WTC11 (cell line): ENCODE results near the gene DGKZ. TPM values are rescaled to one million over a fixed set of nuclear protein-coding genes. Genes with fewer than 3 reads are reported as not detected.

Experiments used
- ATAC-seq: fragments of 200-7000 bp; cut with Tn5 transposase; 2 replicates; pipeline ENCODE4 v1.10.0; 2021; ENCODE audit warnings: mild to moderate bottlenecking, moderate library complexity
- CTCF ChIA-PET: fragments of 300-600 bp; sonication (Branson Sonifier 250); formaldehyde crosslinking; loops from one replicate; lab custom pipeline; 2021; ENCODE audit warnings: antibody characterized with exemption; lab: Charles Lee
- POLR2A ChIA-PET: fragments of 350-600 bp; sonication (Branson Sonifier 250); formaldehyde crosslinking; loops from one replicate; lab custom pipeline; 2021; ENCODE audit warnings: antibody characterized with exemption; lab: Charles Lee
- DNase-seq: peaks from one replicate; pipeline ENCODE4 v3.0.0; 2021; ENCODE audit warnings: low spot score
- H3K27ac Mint-ChIP-seq: 2 replicates; pipeline ENCODE4 v1.8.0; 2021; ENCODE audit warnings: mixed read lengths
- H3K27me3 Mint-ChIP-seq: 2 replicates; pipeline ENCODE4 v1.8.0; 2021; ENCODE audit warnings: low read depth, mild to moderate bottlenecking, moderate library complexity, mixed read lengths
- H3K36me3 Mint-ChIP-seq: 2 replicates; pipeline ENCODE4 v1.8.0; 2021; ENCODE audit warnings: mixed read lengths
- H3K4me1 Mint-ChIP-seq: 2 replicates; pipeline ENCODE4 v1.8.0; 2022; ENCODE audit warnings: mixed read lengths
- H3K4me3 Mint-ChIP-seq: 2 replicates; pipeline ENCODE4 v1.8.0; 2021; ENCODE audit warnings: mild to moderate bottlenecking, moderate library complexity, mixed read lengths
- H3K9me3 Mint-ChIP-seq: 2 replicates; pipeline ENCODE4 v1.8.0; 2021; ENCODE audit warnings: mixed read lengths
- ELF4 ChIP-seq: sonication (generic); formaldehyde crosslinking; IDR thresholded peaks from 2 replicates; pipeline ENCODE4 v1.8.1; 2022; ENCODE audit warnings: low read depth, mild to moderate bottlenecking, moderate library complexity, missing genetic modification reagents
- ESRRA ChIP-seq: sonication (generic); formaldehyde crosslinking; IDR thresholded peaks from 2 replicates; pipeline ENCODE4 v1.8.1; 2022; ENCODE audit warnings: mild to moderate bottlenecking, missing genetic modification reagents, borderline replicate concordance
- FOXJ3 ChIP-seq: sonication (generic); formaldehyde crosslinking; IDR thresholded peaks from 2 replicates; pipeline ENCODE4 v1.9.0; 2021; ENCODE audit warnings: missing genetic modification reagents, mild to moderate bottlenecking, borderline replicate concordance
- FOXK1 ChIP-seq: sonication (generic); formaldehyde crosslinking; IDR thresholded peaks from 2 replicates; pipeline ENCODE4 v1.8.0; 2022; ENCODE audit warnings: mild to moderate bottlenecking, moderate library complexity, missing genetic modification reagents
- GABPB1 ChIP-seq: sonication (generic); formaldehyde crosslinking; IDR thresholded peaks from 2 replicates; pipeline ENCODE4 v1.8.1; 2023; ENCODE audit warnings: mild to moderate bottlenecking, missing genetic modification reagents
- JUN ChIP-seq: sonication (generic); formaldehyde crosslinking; IDR thresholded peaks from 2 replicates; pipeline ENCODE4 v1.8.0; 2023; ENCODE audit warnings: mild to moderate bottlenecking, missing genetic modification reagents
- NFATC4 ChIP-seq: fragments of 250-450 bp; sonication (Bioruptor Pico); IDR thresholded peaks from 2 replicates; pipeline ENCODE4 v1.9.0; 2021; ENCODE audit warnings: mild to moderate bottlenecking
- NR2C2 ChIP-seq: sonication (generic); formaldehyde crosslinking; IDR thresholded peaks from 2 replicates; pipeline ENCODE4 v1.8.0; 2022; ENCODE audit warnings: mild to moderate bottlenecking, missing genetic modification reagents
- SOX15 ChIP-seq: fragments of 250-450 bp; sonication (Bioruptor Pico); IDR thresholded peaks from 2 replicates; pipeline ENCODE4 v1.9.0; 2021; ENCODE audit warnings: mild to moderate bottlenecking
- ZNF121 ChIP-seq: sonication (generic); formaldehyde crosslinking; IDR thresholded peaks from 2 replicates; pipeline ENCODE4 v1.8.0; 2023; ENCODE audit warnings: missing genetic modification reagents
- ZNF232 ChIP-seq: sonication (generic); formaldehyde crosslinking; IDR thresholded peaks from 2 replicates; pipeline ENCODE4 v1.8.0; 2022; ENCODE audit warnings: mild to moderate bottlenecking, missing genetic modification reagents
- ZNF423 ChIP-seq: fragments of 250-450 bp; sonication (Bioruptor Pico); IDR thresholded peaks from 2 replicates; pipeline ENCODE4 v2.1.2; 2022; ENCODE audit warnings: mild to moderate bottlenecking, moderate library complexity
- ZNF671 ChIP-seq: fragments of 250-450 bp; sonication (Bioruptor Pico); IDR thresholded peaks from 2 replicates; pipeline ENCODE4 v1.8.0; 2021; ENCODE audit warnings: mild to moderate bottlenecking
- total RNA-seq: library from RNA; stranded (reverse); gene quantifications from 3 replicates; pipeline ENCODE4 v1.2.3, GENCODE V29; 2021
- TF ChIP-seq, protein P1 (sequence below): fragments of 250-450 bp; sonication (Bioruptor Pico); IDR thresholded peaks from 2 replicates; pipeline ENCODE4 v1.9.0; 2021; ENCODE audit warnings: mild to moderate bottlenecking
- TF ChIP-seq, protein P2 (sequence below): sonication (generic); formaldehyde crosslinking; IDR thresholded peaks from 2 replicates; pipeline ENCODE4 v1.8.0; 2022; ENCODE audit warnings: missing genetic modification reagents
- TF ChIP-seq, protein P3 (sequence below): sonication (generic); formaldehyde crosslinking; IDR thresholded peaks from 2 replicates; pipeline ENCODE4 v1.8.0; 2023; ENCODE audit warnings: missing genetic modification reagents, mild to moderate bottlenecking, borderline replicate concordance
- TF ChIP-seq, protein P4 (sequence below): fragments of 250-450 bp; sonication (Bioruptor Pico); IDR thresholded peaks from 2 replicates; pipeline ENCODE4 v1.9.0; 2021; ENCODE audit warnings: moderate library complexity, mild to moderate bottlenecking, inconsistent platforms, borderline replicate concordance
- TF ChIP-seq, protein P5 (sequence below): sonication (generic); formaldehyde crosslinking; IDR thresholded peaks from 2 replicates; pipeline ENCODE4 v1.8.0; 2022; ENCODE audit warnings: mild to moderate bottlenecking, missing genetic modification reagents
- TF ChIP-seq, protein P6 (sequence below): sonication (generic); formaldehyde crosslinking; conservative IDR thresholded peaks from 2 replicates; pipeline ENCODE4 v1.8.1; 2023; ENCODE audit warnings: mild to moderate bottlenecking, low read depth, missing genetic modification reagents, moderate library complexity
- TF ChIP-seq, protein P7 (sequence below): sonication (generic); formaldehyde crosslinking; IDR thresholded peaks from 2 replicates; pipeline ENCODE4 v1.8.0; 2023; ENCODE audit warnings: missing genetic modification reagents

The DGKZ gene
- total RNA-seq, 1 experiment from 2014 or later, result 139 TPM

DNA sequence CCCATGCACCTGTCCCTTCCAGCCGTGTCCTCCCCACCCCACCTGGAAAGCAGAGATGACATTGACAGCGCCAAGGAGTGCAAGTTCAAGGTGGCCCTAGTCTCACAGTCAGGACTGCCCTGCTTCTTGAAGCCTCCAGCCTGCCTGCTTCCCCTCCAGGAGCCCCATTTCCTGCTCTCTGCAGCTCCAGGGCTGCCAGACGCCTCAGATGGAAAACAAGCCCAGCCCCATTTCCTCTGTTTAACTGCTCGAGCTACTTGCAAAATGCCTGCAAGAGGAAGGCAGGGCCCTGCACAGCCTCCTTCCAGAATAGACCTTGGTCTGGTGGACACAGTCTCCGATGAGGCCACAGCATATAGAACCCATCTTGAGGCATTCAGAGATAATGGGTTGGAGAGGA, 5.0 kb upstream of the DGKZ start:
- no peaks in the 10 kb centered on the region for H3K36me3 Mint-ChIP-seq
- ChIA-PET CTCF (interaction anchor here (0.8 to 5.6 kb wide), 9 partner anchors 9 to 105 kb away, joined by 3 to 62 read pairs (median 4); no protein-coding TSS in a partner anchor), POLR2A (no interaction called here)
- peaks cover 96% of the 10 kb centered on the region for H3K4me1 Mint-ChIP-seq
- H3K27me3 Mint-ChIP-seq, result peaks cover 11% of the 10 kb centered on the region
- ATAC-seq (peak; percentile 2; the same call in 1 of the 2 replicates), DNase-seq (no peak)
- TF ChIP-seq, protein P1, sequence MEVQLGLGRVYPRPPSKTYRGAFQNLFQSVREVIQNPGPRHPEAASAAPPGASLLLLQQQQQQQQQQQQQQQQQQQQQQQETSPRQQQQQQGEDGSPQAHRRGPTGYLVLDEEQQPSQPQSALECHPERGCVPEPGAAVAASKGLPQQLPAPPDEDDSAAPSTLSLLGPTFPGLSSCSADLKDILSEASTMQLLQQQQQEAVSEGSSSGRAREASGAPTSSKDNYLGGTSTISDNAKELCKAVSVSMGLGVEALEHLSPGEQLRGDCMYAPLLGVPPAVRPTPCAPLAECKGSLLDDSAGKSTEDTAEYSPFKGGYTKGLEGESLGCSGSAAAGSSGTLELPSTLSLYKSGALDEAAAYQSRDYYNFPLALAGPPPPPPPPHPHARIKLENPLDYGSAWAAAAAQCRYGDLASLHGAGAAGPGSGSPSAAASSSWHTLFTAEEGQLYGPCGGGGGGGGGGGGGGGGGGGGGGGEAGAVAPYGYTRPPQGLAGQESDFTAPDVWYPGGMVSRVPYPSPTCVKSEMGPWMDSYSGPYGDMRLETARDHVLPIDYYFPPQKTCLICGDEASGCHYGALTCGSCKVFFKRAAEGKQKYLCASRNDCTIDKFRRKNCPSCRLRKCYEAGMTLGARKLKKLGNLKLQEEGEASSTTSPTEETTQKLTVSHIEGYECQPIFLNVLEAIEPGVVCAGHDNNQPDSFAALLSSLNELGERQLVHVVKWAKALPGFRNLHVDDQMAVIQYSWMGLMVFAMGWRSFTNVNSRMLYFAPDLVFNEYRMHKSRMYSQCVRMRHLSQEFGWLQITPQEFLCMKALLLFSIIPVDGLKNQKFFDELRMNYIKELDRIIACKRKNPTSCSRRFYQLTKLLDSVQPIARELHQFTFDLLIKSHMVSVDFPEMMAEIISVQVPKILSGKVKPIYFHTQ (CRISPR knock-in tag), result no peak
- TF ChIP-seq FOXJ3 (CRISPR knock-in tag), result no peak
- TF ChIP-seq NFATC4 (CRISPR knock-in tag), result no peak
- TF ChIP-seq, protein P2, sequence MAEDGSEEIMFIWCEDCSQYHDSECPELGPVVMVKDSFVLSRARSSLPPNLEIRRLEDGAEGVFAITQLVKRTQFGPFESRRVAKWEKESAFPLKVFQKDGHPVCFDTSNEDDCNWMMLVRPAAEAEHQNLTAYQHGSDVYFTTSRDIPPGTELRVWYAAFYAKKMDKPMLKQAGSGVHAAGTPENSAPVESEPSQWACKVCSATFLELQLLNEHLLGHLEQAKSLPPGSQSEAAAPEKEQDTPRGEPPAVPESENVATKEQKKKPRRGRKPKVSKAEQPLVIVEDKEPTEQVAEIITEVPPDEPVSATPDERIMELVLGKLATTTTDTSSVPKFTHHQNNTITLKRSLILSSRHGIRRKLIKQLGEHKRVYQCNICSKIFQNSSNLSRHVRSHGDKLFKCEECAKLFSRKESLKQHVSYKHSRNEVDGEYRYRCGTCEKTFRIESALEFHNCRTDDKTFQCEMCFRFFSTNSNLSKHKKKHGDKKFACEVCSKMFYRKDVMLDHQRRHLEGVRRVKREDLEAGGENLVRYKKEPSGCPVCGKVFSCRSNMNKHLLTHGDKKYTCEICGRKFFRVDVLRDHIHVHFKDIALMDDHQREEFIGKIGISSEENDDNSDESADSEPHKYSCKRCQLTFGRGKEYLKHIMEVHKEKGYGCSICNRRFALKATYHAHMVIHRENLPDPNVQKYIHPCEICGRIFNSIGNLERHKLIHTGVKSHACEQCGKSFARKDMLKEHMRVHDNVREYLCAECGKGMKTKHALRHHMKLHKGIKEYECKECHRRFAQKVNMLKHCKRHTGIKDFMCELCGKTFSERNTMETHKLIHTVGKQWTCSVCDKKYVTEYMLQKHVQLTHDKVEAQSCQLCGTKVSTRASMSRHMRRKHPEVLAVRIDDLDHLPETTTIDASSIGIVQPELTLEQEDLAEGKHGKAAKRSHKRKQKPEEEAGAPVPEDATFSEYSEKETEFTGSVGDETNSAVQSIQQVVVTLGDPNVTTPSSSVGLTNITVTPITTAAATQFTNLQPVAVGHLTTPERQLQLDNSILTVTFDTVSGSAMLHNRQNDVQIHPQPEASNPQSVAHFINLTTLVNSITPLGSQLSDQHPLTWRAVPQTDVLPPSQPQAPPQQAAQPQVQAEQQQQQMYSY, result peak; percentile 18; the same call in 1 of the 2 replicates
- TF ChIP-seq GABPB1 (CRISPR knock-in tag), result no peak
- TF ChIP-seq SOX15 (CRISPR knock-in tag), result no peak
- TF ChIP-seq, protein P3, sequence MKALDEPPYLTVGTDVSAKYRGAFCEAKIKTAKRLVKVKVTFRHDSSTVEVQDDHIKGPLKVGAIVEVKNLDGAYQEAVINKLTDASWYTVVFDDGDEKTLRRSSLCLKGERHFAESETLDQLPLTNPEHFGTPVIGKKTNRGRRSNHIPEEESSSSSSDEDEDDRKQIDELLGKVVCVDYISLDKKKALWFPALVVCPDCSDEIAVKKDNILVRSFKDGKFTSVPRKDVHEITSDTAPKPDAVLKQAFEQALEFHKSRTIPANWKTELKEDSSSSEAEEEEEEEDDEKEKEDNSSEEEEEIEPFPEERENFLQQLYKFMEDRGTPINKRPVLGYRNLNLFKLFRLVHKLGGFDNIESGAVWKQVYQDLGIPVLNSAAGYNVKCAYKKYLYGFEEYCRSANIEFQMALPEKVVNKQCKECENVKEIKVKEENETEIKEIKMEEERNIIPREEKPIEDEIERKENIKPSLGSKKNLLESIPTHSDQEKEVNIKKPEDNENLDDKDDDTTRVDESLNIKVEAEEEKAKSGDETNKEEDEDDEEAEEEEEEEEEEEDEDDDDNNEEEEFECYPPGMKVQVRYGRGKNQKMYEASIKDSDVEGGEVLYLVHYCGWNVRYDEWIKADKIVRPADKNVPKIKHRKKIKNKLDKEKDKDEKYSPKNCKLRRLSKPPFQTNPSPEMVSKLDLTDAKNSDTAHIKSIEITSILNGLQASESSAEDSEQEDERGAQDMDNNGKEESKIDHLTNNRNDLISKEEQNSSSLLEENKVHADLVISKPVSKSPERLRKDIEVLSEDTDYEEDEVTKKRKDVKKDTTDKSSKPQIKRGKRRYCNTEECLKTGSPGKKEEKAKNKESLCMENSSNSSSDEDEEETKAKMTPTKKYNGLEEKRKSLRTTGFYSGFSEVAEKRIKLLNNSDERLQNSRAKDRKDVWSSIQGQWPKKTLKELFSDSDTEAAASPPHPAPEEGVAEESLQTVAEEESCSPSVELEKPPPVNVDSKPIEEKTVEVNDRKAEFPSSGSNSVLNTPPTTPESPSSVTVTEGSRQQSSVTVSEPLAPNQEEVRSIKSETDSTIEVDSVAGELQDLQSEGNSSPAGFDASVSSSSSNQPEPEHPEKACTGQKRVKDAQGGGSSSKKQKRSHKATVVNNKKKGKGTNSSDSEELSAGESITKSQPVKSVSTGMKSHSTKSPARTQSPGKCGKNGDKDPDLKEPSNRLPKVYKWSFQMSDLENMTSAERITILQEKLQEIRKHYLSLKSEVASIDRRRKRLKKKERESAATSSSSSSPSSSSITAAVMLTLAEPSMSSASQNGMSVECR (CRISPR knock-in tag), result no peak
- 0 out of 2 replicates have a peak, but pooled peaks have one; percentile 31 for TF ChIP-seq ZNF121 (CRISPR knock-in tag)
- 0 out of 2 replicates have a peak, but pooled peaks have one; percentile 36 for TF ChIP-seq FOXK1 (CRISPR knock-in tag)
- H3K9me3 Mint-ChIP-seq, result no peaks in the 10 kb centered on the region
- no peak overlapping the region for H3K4me3 Mint-ChIP-seq
- peak overlapping the region; percentile 83 for H3K27ac Mint-ChIP-seq

DNA sequence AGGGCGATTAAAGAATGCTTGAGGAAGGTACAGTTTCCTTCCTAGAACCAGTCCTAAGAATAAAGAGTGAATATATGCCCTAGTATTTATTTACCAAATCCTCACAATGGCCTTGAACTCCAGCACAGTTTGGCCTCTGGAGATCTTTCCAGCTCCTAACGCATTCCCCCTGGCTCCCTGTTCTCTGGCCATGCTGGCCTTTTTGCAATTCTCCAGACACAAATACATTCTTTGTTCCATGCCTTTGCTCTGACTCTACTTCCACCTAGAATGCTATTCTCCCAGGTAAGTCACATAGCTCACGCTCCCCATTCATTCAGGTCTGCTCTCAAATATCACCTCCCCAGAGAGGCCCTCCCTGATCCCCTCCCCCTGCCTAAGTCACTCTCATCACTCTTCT, 3.7 kb upstream of the DGKZ start:
- Mint-ChIP-seq H3K4me1 (peaks cover 89% of the 10 kb centered on the region), H3K27me3 (peaks cover 11% of the 10 kb centered on the region), H3K36me3 (no peaks in the 10 kb centered on the region), H3K4me3 (peak overlapping the region; percentile 8; the same call in 1 of the 2 replicates), H3K27ac (peak overlapping the region; percentile 93), H3K9me3 (no peaks in the 10 kb centered on the region)
- ATAC-seq (no peak), DNase-seq (no peak)
- ChIA-PET CTCF (interaction anchor here (1.0 to 3.6 kb wide), 17 partner anchors 8 to 186 kb away, joined by 3 to 31 read pairs (median 13); partner anchors contain the start of genes CHRM4 and CREB3L1), POLR2A (interaction anchor here (0.5 to 1.4 kb wide), 4 partner anchors 11 to 102 kb away, joined by 3 to 4 read pairs (median 4); no protein-coding TSS in a partner anchor)
- TF ChIP-seq, protein P4, sequence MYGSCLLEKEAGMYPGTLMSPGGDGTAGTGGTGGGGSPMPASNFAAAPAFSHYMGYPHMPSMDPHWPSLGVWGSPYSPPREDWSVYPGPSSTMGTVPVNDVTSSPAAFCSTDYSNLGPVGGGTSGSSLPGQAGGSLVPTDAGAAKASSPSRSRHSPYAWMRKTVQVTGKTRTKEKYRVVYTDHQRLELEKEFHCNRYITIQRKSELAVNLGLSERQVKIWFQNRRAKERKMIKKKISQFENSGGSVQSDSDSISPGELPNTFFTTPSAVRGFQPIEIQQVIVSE (CRISPR knock-in tag), result no peak
- TF ChIP-seq ZNF423 (CRISPR knock-in tag) (no peak), NR2C2 (CRISPR knock-in tag) (no peak), JUN (no peak), ESRRA (CRISPR knock-in tag) (no peak), NFATC4 (CRISPR knock-in tag) (no peak), ELF4 (CRISPR knock-in tag) (no peak), ZNF232 (CRISPR knock-in tag) (no peak), ZNF671 (CRISPR knock-in tag) (no peak)
- TF ChIP-seq, protein P5, sequence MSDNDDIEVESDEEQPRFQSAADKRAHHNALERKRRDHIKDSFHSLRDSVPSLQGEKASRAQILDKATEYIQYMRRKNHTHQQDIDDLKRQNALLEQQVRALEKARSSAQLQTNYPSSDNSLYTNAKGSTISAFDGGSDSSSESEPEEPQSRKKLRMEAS (CRISPR knock-in tag), result no peak
- TF ChIP-seq, protein P6, sequence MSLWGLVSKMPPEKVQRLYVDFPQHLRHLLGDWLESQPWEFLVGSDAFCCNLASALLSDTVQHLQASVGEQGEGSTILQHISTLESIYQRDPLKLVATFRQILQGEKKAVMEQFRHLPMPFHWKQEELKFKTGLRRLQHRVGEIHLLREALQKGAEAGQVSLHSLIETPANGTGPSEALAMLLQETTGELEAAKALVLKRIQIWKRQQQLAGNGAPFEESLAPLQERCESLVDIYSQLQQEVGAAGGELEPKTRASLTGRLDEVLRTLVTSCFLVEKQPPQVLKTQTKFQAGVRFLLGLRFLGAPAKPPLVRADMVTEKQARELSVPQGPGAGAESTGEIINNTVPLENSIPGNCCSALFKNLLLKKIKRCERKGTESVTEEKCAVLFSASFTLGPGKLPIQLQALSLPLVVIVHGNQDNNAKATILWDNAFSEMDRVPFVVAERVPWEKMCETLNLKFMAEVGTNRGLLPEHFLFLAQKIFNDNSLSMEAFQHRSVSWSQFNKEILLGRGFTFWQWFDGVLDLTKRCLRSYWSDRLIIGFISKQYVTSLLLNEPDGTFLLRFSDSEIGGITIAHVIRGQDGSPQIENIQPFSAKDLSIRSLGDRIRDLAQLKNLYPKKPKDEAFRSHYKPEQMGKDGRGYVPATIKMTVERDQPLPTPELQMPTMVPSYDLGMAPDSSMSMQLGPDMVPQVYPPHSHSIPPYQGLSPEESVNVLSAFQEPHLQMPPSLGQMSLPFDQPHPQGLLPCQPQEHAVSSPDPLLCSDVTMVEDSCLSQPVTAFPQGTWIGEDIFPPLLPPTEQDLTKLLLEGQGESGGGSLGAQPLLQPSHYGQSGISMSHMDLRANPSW (CRISPR knock-in tag), result no peak
- TF ChIP-seq, protein P7, sequence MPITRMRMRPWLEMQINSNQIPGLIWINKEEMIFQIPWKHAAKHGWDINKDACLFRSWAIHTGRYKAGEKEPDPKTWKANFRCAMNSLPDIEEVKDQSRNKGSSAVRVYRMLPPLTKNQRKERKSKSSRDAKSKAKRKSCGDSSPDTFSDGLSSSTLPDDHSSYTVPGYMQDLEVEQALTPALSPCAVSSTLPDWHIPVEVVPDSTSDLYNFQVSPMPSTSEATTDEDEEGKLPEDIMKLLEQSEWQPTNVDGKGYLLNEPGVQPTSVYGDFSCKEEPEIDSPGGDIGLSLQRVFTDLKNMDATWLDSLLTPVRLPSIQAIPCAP (CRISPR knock-in tag), result no peak
